HepG2 (cell line): ENCODE results near the gene CDCA4. TPM values are rescaled to one million over a fixed set of nuclear protein-coding genes. Genes with fewer than 3 reads are reported as not detected.

Experiments
- ATAC-seq: fragments of 200-7000 bp; cut with Tn5 transposase; 3 replicates; pipeline ENCODE4 v1.9.1; 2020; ENCODE audit warnings: mild to moderate bottlenecking, moderate library complexity
- BruUV-seq: library from RNA; stranded (reverse); fragments of 400-500 nt; replicated peaks from 2 replicates; lab custom pipeline; 2021; lab: Mats Ljungman, UMichigan
- CTCF ChIA-PET: fragments of 300-600 bp; formaldehyde crosslinking; extraction: SDS; loops from one replicate; lab custom pipeline; 2021; ENCODE audit warnings: low total read pairs, inconsistent platforms, low intra/inter-chr PET ratio; lab: Yijun Ruan, JAX
- POLR2A ChIA-PET: fragments of 350-600 bp; sonication (Branson Sonifier 250); formaldehyde crosslinking; loops from one replicate; lab custom pipeline; 2020; ENCODE audit warnings: antibody characterized with exemption, inconsistent platforms; lab: Yijun Ruan, JAX
- DNase-seq: peaks from one replicate; pipeline ENCODE4 v3.0.0-alpha.2; 2015; ENCODE audit warnings: low spot score
- FAIRE-seq: peaks from 3 replicates; lab custom pipeline; 2011; peaks lifted over from hg19 to GRCh38; lab: Jason Lieb, UNC
- H2AFZ ChIP-seq: one replicate; pipeline ENCODE4 v1.6.1; 2011; ENCODE audit warnings: low read length, inconsistent platforms
- H3K27ac ChIP-seq: fragments of 300-600 bp; 3 replicates; pipeline ENCODE4 v1.8.0; 2011; ENCODE audit warnings: mixed run types, mild to moderate bottlenecking, mixed read lengths, low read length, inconsistent platforms; ENCODE audit not compliant: insufficient read depth; ENCODE audit errors: extremely low read length
- H3K27me3 ChIP-seq, 2 experiments: fragments of 200-600 bp in 1 of 2; 2 replicates in 1 of 2; 3 replicates in 1 of 2; pipeline versions ENCODE4 v1.6.0 to v1.8.0; 2011; ENCODE audit warnings: low read length in 2 of 2, mild to moderate bottlenecking in 2 of 2, moderate library complexity in 2 of 2, inconsistent platforms in 1 of 2; ENCODE audit not compliant: insufficient read depth in 2 of 2, control insufficient read depth in 1 of 2
- H3K36me3 ChIP-seq, 2 experiments: fragments of 200-600 bp in 1 of 2; replicated peaks in 1 of 2; 2 replicates in 1 of 2; 3 replicates in 1 of 2; pipeline versions ENCODE4 v1.5.1 to v1.8.0; 2011; ENCODE audit warnings: low read length in 2 of 2, inconsistent platforms in 1 of 2; ENCODE audit not compliant: insufficient read depth in 2 of 2, control insufficient read depth in 1 of 2
- H3K4me1 ChIP-seq: 2 replicates; pipeline ENCODE4 v1.5.1; 2012; ENCODE audit warnings: low read length, inconsistent platforms; ENCODE audit not compliant: insufficient read depth
- H3K4me2 ChIP-seq: 2 replicates; pipeline ENCODE4 v1.6.0; 2011; ENCODE audit warnings: low read depth, low read length, inconsistent platforms
- H3K4me3 ChIP-seq, 3 experiments: fragments of 200-600 bp in 1 of 3; sonication (generic), shearing (Covaris generic) in 1 of 3; replicated peaks in 1 of 3; 2 replicates each; pipeline ENCODE4 v1.5.1; 2011 to 2016; ENCODE audit warnings: low read length in 3 of 3, inconsistent platforms in 2 of 3, low read depth in 2 of 3, mild to moderate bottlenecking in 2 of 3, control low read depth in 1 of 3, mixed read lengths in 1 of 3; ENCODE audit not compliant: insufficient read depth in 1 of 3
- H3K79me2 ChIP-seq: one replicate; pipeline ENCODE4 v1.6.1; 2011; ENCODE audit warnings: low read length, inconsistent platforms; ENCODE audit not compliant: insufficient read depth
- H3K9ac ChIP-seq: 2 replicates; pipeline ENCODE4 v1.6.0; 2011; ENCODE audit warnings: mild to moderate bottlenecking, low read depth, low read length, inconsistent platforms; ENCODE audit not compliant: insufficient read depth
- H3K9me3 ChIP-seq: 2 replicates; pipeline ENCODE4 v1.5.1; 2012; ENCODE audit warnings: mild to moderate bottlenecking, low read length
- H4K20me1 ChIP-seq: 2 replicates; pipeline ENCODE4 v1.6.0; 2011; ENCODE audit warnings: inconsistent platforms, mild to moderate bottlenecking, low read length, moderate library complexity; ENCODE audit not compliant: insufficient read depth
- POLR2AphosphoS5 ChIP-seq: IDR thresholded peaks from 2 replicates; pipeline ENCODE4 v1.6.1; 2012; ENCODE audit warnings: low read depth, low read length
- ZFP91 ChIP-seq: sonication (generic); formaldehyde crosslinking; IDR thresholded peaks from 2 replicates; pipeline ENCODE4 v1.9.0; 2022; ENCODE audit warnings: missing genetic modification reagents, mild to moderate bottlenecking, borderline replicate concordance
- ZNF761 ChIP-seq: sonication (generic); formaldehyde crosslinking; conservative IDR thresholded peaks from 2 replicates; pipeline ENCODE4 v1.4.0; 2020; ENCODE audit warnings: mild to moderate bottlenecking, missing genetic modification reagents
- WGBS: methylation state at CpG from one replicate; pipeline ENCODE4 v1.1.6; 2017; ENCODE audit warnings: low lambda C conversion rate; 5-methylcytosine and 5-hydroxymethylcytosine counted together
- in situ Hi-C: cut with HindIII; loops from 2 replicates; pipeline ENCODE4 v1.10.0; 2017; ENCODE audit warnings: low pct_unique_long_range_greater_than_20kb; ENCODE audit not compliant: extremely low pct_ligation_motif_present
- intact Hi-C: fragments of 100-400 bp; cut with micrococcal nuclease; formaldehyde crosslinking; loops from one replicate; pipeline ENCODE4 v1.10.0; 2022; ENCODE audit not compliant: unreplicated experiment
- polyA plus RNA-seq, 8 experiments: library from polyadenylated mRNA; depleted of rRNA in 3 of 8; stranded (reverse) in 7 of 8; unstranded in 1 of 8; fragments of >200 nt; fragmentation: Illumina TruSeq in 4 of 8; extraction: Trizol in 4 of 8; gene quantifications; 2 replicates each; pipeline versions ENCODE4 v1.2.1 to v1.2.3, GENCODE V29; 2011 to 2016; ENCODE audit warnings: low read depth in 4 of 8, missing spikeins in 1 of 8, mixed read lengths in 1 of 8; ENCODE audit not compliant: insufficient read depth in 1 of 8
- total RNA-seq, 5 experiments: library from RNA; depleted of rRNA; stranded (reverse); fragments of >200 nt; fragmentation: Illumina TruSeq; extraction: Trizol; gene quantifications; 2 replicates each; pipeline ENCODE4 v1.2.3, GENCODE V29; 2016; ENCODE audit warnings: low read depth in 1 of 5

The CDCA4 gene
- total and polyA plus RNA-seq, 2 of the 13 experiments (the other 11 are each of a cell fraction or from before 2014, with no cell fraction given), result 19.7 to 43.1 TPM

- peaks cover 13 to 28% of the 10 kb centered on the region in 2 experiments; a peak in 4 of 5 replicates for H3K36me3 ChIP-seq
- intact Hi-C loops (no loop called here), in situ Hi-C loops (no loop called here)
- 96% methylated on average over 14 of the region's 19 CpGs for WGBS
- H3K27me3 ChIP-seq, result no peaks in the 10 kb centered on the region
- CTCF ChIA-PET, result interaction anchor here (0.8 kb wide), 1 partner anchor 38 kb away, joined by 3 read pairs; no protein-coding TSS in a partner anchor
- no peak overlapping the region for H3K27ac ChIP-seq
- H3K9ac ChIP-seq, result no peak overlapping the region
- no peak for FAIRE-seq
- no peaks in the 10 kb centered on the region for H3K9me3 ChIP-seq
- no peak for DNase-seq
- TF ChIP-seq ZFP91 (CRISPR knock-in tag) (0 out of 2 replicates have a peak, but pooled peaks have one; percentile 25), ZNF761 (no peak), POLR2AphosphoS5 (0 out of 2 replicates have a peak, but pooled peaks have one; percentile 30)
- TF ChIP-seq, all 625 proteins: peak for 2
- BruUV-seq, result no TSS peak
- H3K4me3 ChIP-seq, result no peak overlapping the region
- H4K20me1 ChIP-seq, result 0 out of 2 replicates have a peak, but pooled peaks cover 6% of the 10 kb centered on the region
- H3K4me2 ChIP-seq, result no peak overlapping the region
- 0 out of 2 replicates have a peak, but pooled peaks cover 7% of the 10 kb centered on the region for H3K4me1 ChIP-seq
- H3K79me2 ChIP-seq, result peaks cover 12% of the 10 kb centered on the region
- POLR2A ChIA-PET, result no interaction called here
- peak; percentile 7; the same call in 1 of the 3 replicates for ATAC-seq
- H2AFZ ChIP-seq, result no peak overlapping the region
Observed at GRCh38 chr14:105007593-105008264, 13.2 kb downstream of the CDCA4 start.
